Omental fat pad (tissue), 4 donors: ENCODE data around the gene PFKFB4. TPM values are rescaled to one million over a fixed set of nuclear protein-coding genes. Genes with fewer than 3 reads are reported as not detected.
"Not testable (repeated sequence)": the region's sequence is repeated elsewhere in the genome, so short reads cannot be mapped to it uniquely, and the experiment has no call there.

Experiments used
- ATAC-seq: fragments of 150-250 bp; one replicate; pipeline ENCODE4 v1.9.1; 2016; ENCODE audit warnings: mild to moderate bottlenecking, moderate library complexity; ENCODE audit not compliant: low FRiP score
- DNase-seq: peaks from one replicate; pipeline ENCODE4 v3.0.0-alpha.2; 2019; ENCODE audit warnings: low spot score
- CTCF ChIP-seq, 3 donors: fragments of 450-650 bp; IDR thresholded peaks; one replicate each; pipeline ENCODE4 v1.5.1; 2016 to 2017; ENCODE audit warnings: antibody characterized with exemption in 3 of 3, mild to moderate bottlenecking in 3 of 3, moderate library complexity in 2 of 3
- total RNA-seq, 4 donors: library from RNA; depleted of rRNA; stranded (reverse); fragments of >200 nt; gene quantifications; one replicate each; pipeline ENCODE4 v1.1.0, GENCODE V29; 2016

Gene PFKFB4
- total RNA-seq, 4 donors from 2014 or later = 1.9 to 16.2 (median 3.2) TPM

- DNase-seq (no peak), ATAC-seq (no peak)
- no peak for TF ChIP-seq CTCF (IDR thresholded peaks at IDR 0.05)
Measured at GRCh38 chr3:48553361-48553760, 3.2 kb downstream of the PFKFB4 start.

GRCh38 chr3:48552111-48552951, 4.3 kb downstream of the PFKFB4 start:
- no peak for ATAC-seq
- no peak for TF ChIP-seq CTCF (IDR thresholded peaks at IDR 0.05)
- DNase-seq = no peak

- ATAC-seq, DNase-seq: not testable (repeated sequence)
Measured at GRCh38 chr3:48551651-48552050, 5.0 kb downstream of the PFKFB4 start.

- TF ChIP-seq CTCF (IDR thresholded peaks at IDR 0.05) = peak in 2 of 3 donors; percentile 75 to 88
- ATAC-seq (no peak), DNase-seq (peak; percentile 94)
Measured at GRCh38 chr3:48548729-48549705, 7.6 kb downstream of the PFKFB4 start.

GRCh38 chr3:48548126-48548525, 8.5 kb downstream of the PFKFB4 start:
- DNase-seq (no peak), ATAC-seq (no peak)
- TF ChIP-seq CTCF (IDR thresholded peaks at IDR 0.05) = no peak

- DNase-seq = no peak
- no peak for ATAC-seq
- no peak for TF ChIP-seq CTCF (IDR thresholded peaks at IDR 0.05)
Measured at GRCh38 chr3:48546203-48546829, 10.3 kb downstream of the PFKFB4 start.

- DNase-seq = no peak
- TF ChIP-seq CTCF (IDR thresholded peaks at IDR 0.05) = no peak
- no peak for ATAC-seq
Measured at GRCh38 chr3:48544141-48544540, 12.5 kb downstream of the PFKFB4 start.
